ENCODE data around the gene COL4A2.

The COL4A2 gene

DNA sequence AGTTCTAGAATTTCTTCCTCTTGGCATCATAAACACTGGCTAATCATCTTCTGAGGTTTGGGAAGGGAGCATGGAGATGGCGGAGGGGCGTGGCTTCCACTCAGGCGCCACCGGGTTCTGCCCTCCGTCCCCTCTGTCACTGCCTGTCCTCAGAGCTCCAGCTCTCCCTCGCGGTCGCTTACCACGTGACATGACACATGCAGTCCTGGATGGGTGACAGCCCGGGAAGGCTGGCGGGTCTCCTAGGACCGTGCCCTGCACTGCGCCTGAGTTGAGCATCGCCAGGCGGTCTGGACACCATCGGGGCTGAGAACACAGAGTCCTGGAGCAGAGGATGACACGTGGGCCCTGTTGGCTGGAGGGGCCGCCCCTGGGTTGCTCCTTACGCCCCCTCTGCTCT lies 131.1 kb downstream of the COL4A2 start:
- TF ChIP-seq, protein P1, sequence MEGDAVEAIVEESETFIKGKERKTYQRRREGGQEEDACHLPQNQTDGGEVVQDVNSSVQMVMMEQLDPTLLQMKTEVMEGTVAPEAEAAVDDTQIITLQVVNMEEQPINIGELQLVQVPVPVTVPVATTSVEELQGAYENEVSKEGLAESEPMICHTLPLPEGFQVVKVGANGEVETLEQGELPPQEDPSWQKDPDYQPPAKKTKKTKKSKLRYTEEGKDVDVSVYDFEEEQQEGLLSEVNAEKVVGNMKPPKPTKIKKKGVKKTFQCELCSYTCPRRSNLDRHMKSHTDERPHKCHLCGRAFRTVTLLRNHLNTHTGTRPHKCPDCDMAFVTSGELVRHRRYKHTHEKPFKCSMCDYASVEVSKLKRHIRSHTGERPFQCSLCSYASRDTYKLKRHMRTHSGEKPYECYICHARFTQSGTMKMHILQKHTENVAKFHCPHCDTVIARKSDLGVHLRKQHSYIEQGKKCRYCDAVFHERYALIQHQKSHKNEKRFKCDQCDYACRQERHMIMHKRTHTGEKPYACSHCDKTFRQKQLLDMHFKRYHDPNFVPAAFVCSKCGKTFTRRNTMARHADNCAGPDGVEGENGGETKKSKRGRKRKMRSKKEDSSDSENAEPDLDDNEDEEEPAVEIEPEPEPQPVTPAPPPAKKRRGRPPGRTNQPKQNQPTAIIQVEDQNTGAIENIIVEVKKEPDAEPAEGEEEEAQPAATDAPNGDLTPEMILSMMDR (IDR thresholded peaks at IDR 0.05; ENCODE audit: insufficient read depth, low read length, missing control alignments), result no peak
- ChIA-PET CTCF (no interaction called here), POLR2A (no interaction called here)
- no peak for DNase-seq (ENCODE audit: low read depth, low spot score)
- no peak overlapping the region for H3K4me3 ChIP-seq (ENCODE audit: low read depth, low read length)

GRCh38 chr13:110438776-110439175 lies 131.7 kb downstream of the COL4A2 start:
- ChIA-PET CTCF (interaction anchor here (0.6 to 1.4 kb wide), 3 partner anchors 12 to 27 kb away, joined by 3 read pairs; no protein-coding TSS in a partner anchor), POLR2A (no interaction called here)
- H3K4me3 ChIP-seq (ENCODE audit: low read depth, low read length), result no peak overlapping the region
- DNase-seq (ENCODE audit: low read depth, low spot score), result no peak
- TF ChIP-seq, protein P1 (IDR thresholded peaks at IDR 0.05; ENCODE audit: insufficient read depth, low read length, missing control alignments), result no peak

- TF ChIP-seq, protein P1 (IDR thresholded peaks at IDR 0.05; ENCODE audit: insufficient read depth, low read length, missing control alignments), result no peak
- POLR2A ChIA-PET, result no interaction called here
- DNase-seq (ENCODE audit: low read depth, low spot score), result no peak
- H3K4me3 ChIP-seq (ENCODE audit: low read depth, low read length), result no peak overlapping the region
- CTCF ChIA-PET, result interaction anchor here (1.9 kb wide), 1 partner anchor 14 kb away, joined by 4 read pairs; no protein-coding TSS in a partner anchor
These were observed 134.1 kb downstream of the COL4A2 start for GRCh38 chr13:110440946-110441731.

GRCh38 chr13:110442930-110443621 lies 136.0 kb downstream of the COL4A2 start:
- no peak overlapping the region for H3K4me3 ChIP-seq (ENCODE audit: low read depth, low read length)
- no peak for DNase-seq (ENCODE audit: low read depth, low spot score)
- ChIA-PET CTCF (interaction anchor here (0.6 to 3.8 kb wide), 6 partner anchors 11 to 222 kb away, joined by 4 to 21 read pairs (median 5); no protein-coding TSS in a partner anchor), POLR2A (no interaction called here)
- TF ChIP-seq, protein P1 (IDR thresholded peaks at IDR 0.05; ENCODE audit: insufficient read depth, low read length, missing control alignments), result no peak

- CTCF ChIA-PET, result interaction anchor here (0.9 to 3.8 kb wide), 9 partner anchors 10 to 227 kb away, joined by 3 to 21 read pairs (median 5); no protein-coding TSS in a partner anchor
- POLR2A ChIA-PET, result no interaction called here
These were observed 136.6 kb downstream of the COL4A2 start for GRCh38 chr13:110443622-110444225.

More at GRCh38 chr13:110443622-110444225, 136.6 kb downstream of the COL4A2 start:
- no peak for DNase-seq (ENCODE audit: low read depth, low spot score)
- no peak overlapping the region for H3K4me3 ChIP-seq (ENCODE audit: low read depth, low read length)
- TF ChIP-seq, protein P1 (IDR thresholded peaks at IDR 0.05; ENCODE audit: insufficient read depth, low read length, missing control alignments), result no peak

Measured in AG04449 (cell line).